GM21737 (cell line): ENCODE data around the gene IL22.
A peak's percentile ranks its signal among the peaks of the same experiment; 100 is the strongest.
"Not testable (repeated sequence)": the region's sequence is repeated elsewhere in the genome, so short reads cannot be mapped to it uniquely, and the experiment has no call there.

Source experiments
- ATAC-seq: cut with Tn5 transposase; IDR thresholded peaks from one replicate; pipeline ENCODE4 v1.9.1; 2021; ENCODE audit warnings: mild to moderate bottlenecking, moderate library complexity; ENCODE audit not compliant: unreplicated experiment

Gene IL22

GRCh38 chr12:68231691-68232090 lies 21.7 kb downstream of the IL22 start:
- no peak for ATAC-seq

- ATAC-seq = no peak
Measured at GRCh38 chr12:68231229-68231628, 22.2 kb downstream of the IL22 start.

- ATAC-seq = no peak
Measured at GRCh38 chr12:68229956-68230355, 23.4 kb downstream of the IL22 start.

GRCh38 chr12:68227356-68227755 lies 26.0 kb downstream of the IL22 start:
- no peak for ATAC-seq

- no peak for ATAC-seq
Measured at GRCh38 chr12:68225576-68226476, 27.6 kb downstream of the IL22 start, which contains the start of gene IL26. Gene IL26, minus strand, starts transcription at chr12:68225810. Its CDS starts 54 bp downstream, at chr12:68225756.

GRCh38 chr12:68224613-68225285 lies 28.7 kb downstream of the IL22 start:
- no peak for ATAC-seq

- ATAC-seq = peak; percentile 97
Measured at GRCh38 chr12:68223067-68223747, 30.2 kb downstream of the IL22 start.

- no peak for ATAC-seq
Measured at GRCh38 chr12:68222326-68222725, 31.1 kb downstream of the IL22 start.

- ATAC-seq = no peak
Measured at GRCh38 chr12:68221497-68221896, 31.9 kb downstream of the IL22 start.

GRCh38 chr12:68210875-68211274 lies 42.5 kb downstream of the IL22 start:
- ATAC-seq = no peak

GRCh38 chr12:68209048-68209728 lies 44.2 kb downstream of the IL22 start:
- not testable (repeated sequence) for ATAC-seq

GRCh38 chr12:68207276-68207675 lies 46.1 kb downstream of the IL22 start:
- ATAC-seq = no peak

- ATAC-seq = no peak
Measured at GRCh38 chr12:68206446-68206845, 47.0 kb downstream of the IL22 start.

- no peak for ATAC-seq
Measured at GRCh38 chr12:68203460-68203875, 49.9 kb downstream of the IL22 start.

- ATAC-seq = no peak
Measured at GRCh38 chr12:68200854-68201253, 52.5 kb downstream of the IL22 start.

- no peak for ATAC-seq
Measured at GRCh38 chr12:68199127-68199526, 54.3 kb downstream of the IL22 start.

- no peak for ATAC-seq
Measured at GRCh38 chr12:68198507-68199086, 54.8 kb downstream of the IL22 start.
